Natural killer cell (primary cell): Measurements from ENCODE around the gene PAK3. TPM values are rescaled to one million over a fixed set of nuclear protein-coding genes. Genes with fewer than 3 reads are reported as not detected.

Source experiments
- ATAC-seq, 3 donors: fragments of 150-1000 bp in 2 of 3; fragments of 200-7000 bp in 1 of 3; cut with Tn5 transposase; 1 replicate in 1 of 3; 2 replicates in 2 of 3; pipeline ENCODE4 v1.10.0; 2021; ENCODE audit warnings: mild to moderate bottlenecking in 2 of 3, moderate library complexity in 2 of 3
- DNase-seq, 2 donors: peaks; one replicate each; pipeline versions ENCODE4 v3.0.0 to v3.0.0-alpha.2; 2013 to 2021; ENCODE audit warnings: mixed read lengths in 1 of 2
- H3K27ac ChIP-seq: one replicate; pipeline ENCODE4 v1.5.1; 2013; ENCODE audit warnings: mild to moderate bottlenecking, low read length
- H3K27me3 ChIP-seq: one replicate; pipeline ENCODE4 v1.6.1; 2013; ENCODE audit warnings: low read length; ENCODE audit not compliant: control insufficient read depth, insufficient read depth
- H3K36me3 ChIP-seq: one replicate; pipeline ENCODE4 v1.6.1; 2013; ENCODE audit warnings: low read length; ENCODE audit not compliant: control insufficient read depth, insufficient read depth
- H3K4me1 ChIP-seq: one replicate; pipeline ENCODE4 v1.6.1; 2013; ENCODE audit warnings: low read length; ENCODE audit not compliant: control insufficient read depth, insufficient read depth
- H3K4me3 ChIP-seq: one replicate; pipeline ENCODE4 v1.5.1; 2013; ENCODE audit warnings: low read length
- H3K9me3 ChIP-seq: one replicate; pipeline ENCODE4 v1.6.1; 2013; ENCODE audit warnings: low read length; ENCODE audit not compliant: control insufficient read depth, insufficient read depth
- H3K27ac Mint-ChIP-seq, 2 donors: one replicate each; pipeline ENCODE4 v1.8.0; 2022; ENCODE audit warnings: mild to moderate bottlenecking in 2 of 2, mixed read lengths in 2 of 2, moderate library complexity in 1 of 2
- H3K27me3 Mint-ChIP-seq, 2 donors: one replicate each; pipeline ENCODE4 v1.8.0; 2022; ENCODE audit warnings: low read depth in 2 of 2, mixed read lengths in 2 of 2
- H3K36me3 Mint-ChIP-seq: one replicate; pipeline ENCODE4 v1.8.0; 2022; ENCODE audit warnings: mixed read lengths
- H3K4me1 Mint-ChIP-seq, 2 donors: one replicate each; pipeline ENCODE4 v1.8.0; 2022; ENCODE audit warnings: mixed read lengths in 2 of 2
- H3K4me3 Mint-ChIP-seq: one replicate; pipeline ENCODE4 v1.8.0; 2022; ENCODE audit warnings: mild to moderate bottlenecking, moderate library complexity, mixed read lengths
- H3K9me3 Mint-ChIP-seq, 2 donors: one replicate each; pipeline ENCODE4 v1.8.0; 2022; ENCODE audit warnings: mixed read lengths in 2 of 2
- WGBS: methylation state at CpG from one replicate; pipeline ENCODE4 v1.1.7; 2013; ENCODE audit warnings: missing lambda C conversion rate; ENCODE audit not compliant: insufficient coverage; 5-methylcytosine and 5-hydroxymethylcytosine counted together
- intact Hi-C: fragments of 100-400 bp; cut with micrococcal nuclease; formaldehyde crosslinking; loops from one replicate; pipeline ENCODE4 v1.14.2; 2022
- total RNA-seq, 4 donors: library from RNA; stranded (reverse); fragments of 120-200 nt in 1 of 4; gene quantifications; one replicate each; pipeline versions ENCODE4 v1.2.3 to v1.2.4, GENCODE V29; 2013 to 2022
- TF ChIP-seq, protein P1 (sequence below): fragments of 200-600 bp; IDR thresholded peaks from one replicate; pipeline ENCODE4 v1.8.0; 2022; ENCODE audit warnings: antibody characterized with exemption

Gene PAK3
- total RNA-seq, 3 donors from 2014 or later (not counting 1 experiment from before 2014, with no cell fraction given) = not detected

DNA sequence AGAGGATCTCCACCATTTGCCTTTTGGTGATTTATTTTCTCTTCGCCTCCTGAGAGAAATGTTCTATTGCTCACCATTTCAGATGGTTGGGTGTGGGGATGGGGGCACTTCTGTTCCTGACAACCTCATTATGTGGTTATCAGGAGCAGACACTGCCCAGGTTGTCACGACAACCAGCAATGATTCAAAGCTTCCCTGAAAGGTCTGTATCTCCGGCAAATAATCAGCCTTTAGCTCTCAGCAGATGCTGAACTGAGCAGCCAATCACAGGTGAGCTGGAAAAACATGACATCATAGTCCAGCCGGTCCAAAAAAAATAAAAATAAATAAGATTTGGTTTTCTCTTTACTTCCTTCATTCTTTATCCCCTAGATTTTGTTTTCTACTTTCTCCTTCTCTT is 5.5 kb upstream of the PAK3 start:
- no peaks in the 10 kb centered on the region for H3K27me3 ChIP-seq
- Mint-ChIP-seq H3K9me3 (peaks cover 0 to 3% of the 10 kb centered on the region in 2 donors), H3K27ac (no peak overlapping the region), H3K4me3 (no peak overlapping the region), H3K36me3 (no peaks in the 10 kb centered on the region), H3K4me1 (peaks cover under 1% of the 10 kb centered on the region in 2 donors), H3K27me3 (peaks cover 6 to 43% of the 10 kb centered on the region in 2 donors)
- no peaks in the 10 kb centered on the region for H3K36me3 ChIP-seq
- no peak for DNase-seq
- H3K9me3 ChIP-seq = no peaks in the 10 kb centered on the region
- no peaks in the 10 kb centered on the region for H3K4me1 ChIP-seq
- TF ChIP-seq, protein P1, sequence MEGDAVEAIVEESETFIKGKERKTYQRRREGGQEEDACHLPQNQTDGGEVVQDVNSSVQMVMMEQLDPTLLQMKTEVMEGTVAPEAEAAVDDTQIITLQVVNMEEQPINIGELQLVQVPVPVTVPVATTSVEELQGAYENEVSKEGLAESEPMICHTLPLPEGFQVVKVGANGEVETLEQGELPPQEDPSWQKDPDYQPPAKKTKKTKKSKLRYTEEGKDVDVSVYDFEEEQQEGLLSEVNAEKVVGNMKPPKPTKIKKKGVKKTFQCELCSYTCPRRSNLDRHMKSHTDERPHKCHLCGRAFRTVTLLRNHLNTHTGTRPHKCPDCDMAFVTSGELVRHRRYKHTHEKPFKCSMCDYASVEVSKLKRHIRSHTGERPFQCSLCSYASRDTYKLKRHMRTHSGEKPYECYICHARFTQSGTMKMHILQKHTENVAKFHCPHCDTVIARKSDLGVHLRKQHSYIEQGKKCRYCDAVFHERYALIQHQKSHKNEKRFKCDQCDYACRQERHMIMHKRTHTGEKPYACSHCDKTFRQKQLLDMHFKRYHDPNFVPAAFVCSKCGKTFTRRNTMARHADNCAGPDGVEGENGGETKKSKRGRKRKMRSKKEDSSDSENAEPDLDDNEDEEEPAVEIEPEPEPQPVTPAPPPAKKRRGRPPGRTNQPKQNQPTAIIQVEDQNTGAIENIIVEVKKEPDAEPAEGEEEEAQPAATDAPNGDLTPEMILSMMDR = no peak
- WGBS = 81% methylated on average over 3 of the region's 4 CpGs
- intact Hi-C loops = no loop called here
- no peak for ATAC-seq
- H3K4me3 ChIP-seq = no peak overlapping the region
- H3K27ac ChIP-seq = no peak overlapping the region

DNA sequence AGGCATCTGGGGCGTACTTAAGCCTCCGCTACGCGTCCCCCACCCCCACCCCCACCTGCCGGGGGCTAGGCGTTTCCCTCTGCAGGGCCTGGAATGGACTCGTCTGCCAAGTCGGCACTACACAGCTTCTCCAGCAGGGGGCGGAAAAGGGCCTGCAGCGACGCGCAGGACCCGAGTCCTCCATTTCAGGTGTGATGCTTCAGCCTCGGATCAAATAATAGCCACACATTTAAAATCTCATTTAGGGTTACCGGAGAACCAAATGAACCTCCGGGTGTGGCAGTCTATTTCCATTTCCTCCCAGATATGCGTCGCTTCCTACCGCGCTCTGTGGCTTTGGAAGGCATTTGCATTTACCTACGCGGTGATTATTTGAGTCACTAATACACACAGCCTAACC is 2.9 kb downstream of the PAK3 start:
- Histone ChIP-seq H3K4me3 (no peak overlapping the region), H3K36me3 (no peaks in the 10 kb centered on the region), H3K4me1 (peaks cover 19% of the 10 kb centered on the region), H3K27ac (no peak overlapping the region), H3K9me3 (no peaks in the 10 kb centered on the region), H3K27me3 (peaks cover 4% of the 10 kb centered on the region)
- Mint-ChIP-seq H3K27me3 (peaks cover 14 to 25% of the 10 kb centered on the region in 2 donors), H3K36me3 (no peaks in the 10 kb centered on the region), H3K9me3 (no peaks in the 10 kb centered on the region), H3K4me3 (no peak overlapping the region), H3K27ac (no peak overlapping the region), H3K4me1 (peaks cover 6 to 13% of the 10 kb centered on the region in 2 donors)
- intact Hi-C loops = no loop called here
- 3% methylated on average over 9 of the region's 22 CpGs for WGBS
- DNase-seq = peak; percentile 16 to 78
- peak; percentile 47 to 73 (median 68) for ATAC-seq
- TF ChIP-seq, protein P1 = peak; percentile 41

DNA sequence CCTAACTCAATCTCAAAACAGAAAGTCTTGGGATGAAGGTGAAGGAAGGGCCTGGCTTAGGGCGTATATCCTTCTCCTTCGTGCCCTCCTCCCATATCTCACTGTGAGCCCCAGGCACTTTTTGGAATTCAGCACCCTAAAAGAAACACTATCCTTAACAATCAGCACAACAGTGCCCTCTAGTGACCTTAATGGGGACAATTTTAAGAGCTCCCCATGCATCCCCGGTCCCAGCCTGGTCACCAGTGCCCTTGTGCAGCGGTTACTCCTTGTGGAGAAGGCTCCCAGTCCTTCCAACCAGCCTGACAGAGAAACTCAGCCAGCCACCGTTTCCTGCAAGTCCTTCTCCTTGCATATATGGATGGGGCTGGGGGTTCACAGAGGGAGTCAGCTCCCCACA is 4.2 kb downstream of the PAK3 start:
- Histone ChIP-seq H3K4me1 (peaks cover 19% of the 10 kb centered on the region), H3K9me3 (no peaks in the 10 kb centered on the region), H3K36me3 (no peaks in the 10 kb centered on the region), H3K27me3 (peaks cover 4% of the 10 kb centered on the region), H3K4me3 (no peak overlapping the region), H3K27ac (no peak overlapping the region)
- peaks cover 14 to 21% of the 10 kb centered on the region in 2 donors for H3K27me3 Mint-ChIP-seq
- no peaks in the 10 kb centered on the region for H3K36me3 Mint-ChIP-seq
- ATAC-seq (peak in 1 of 3 donors; percentile 59), DNase-seq (peak in 1 of 2 donors; percentile 69)
- TF ChIP-seq, protein P1 = peak; percentile 18
- H3K4me1 Mint-ChIP-seq = peaks cover 6 to 13% of the 10 kb centered on the region in 2 donors
- WGBS = 0% methylated on average over 2 of the region's 5 CpGs
- no peak overlapping the region for H3K27ac Mint-ChIP-seq
- intact Hi-C loops = no loop called here
- H3K4me3 Mint-ChIP-seq = no peak overlapping the region
- H3K9me3 Mint-ChIP-seq = no peaks in the 10 kb centered on the region

DNA sequence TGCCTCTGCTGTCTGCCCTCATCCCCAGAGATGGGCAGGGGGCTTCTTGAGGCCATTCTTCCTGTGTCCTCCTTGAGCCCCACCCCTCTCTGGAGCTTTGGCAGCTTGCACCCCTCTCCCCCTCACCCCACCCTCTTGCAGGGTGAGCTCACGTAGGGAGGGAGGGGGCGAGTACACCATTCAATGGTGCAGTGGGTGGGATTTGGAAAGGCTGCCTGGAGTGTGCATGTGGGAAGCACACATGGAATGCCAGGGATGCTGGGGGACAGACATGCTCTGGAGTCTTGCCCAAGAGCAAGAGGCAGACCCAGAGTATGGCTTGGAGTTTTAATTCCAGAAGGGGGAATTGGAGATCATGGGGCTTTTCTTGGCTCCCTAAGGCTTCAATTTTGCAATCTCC is 5.6 kb downstream of the PAK3 start:
- 100% methylated on average over 1 of the region's 2 CpGs for WGBS
- ATAC-seq = no peak
- Histone ChIP-seq H3K27ac (no peak overlapping the region), H3K4me1 (peaks cover 9% of the 10 kb centered on the region), H3K36me3 (no peaks in the 10 kb centered on the region), H3K27me3 (no peaks in the 10 kb centered on the region), H3K9me3 (no peaks in the 10 kb centered on the region), H3K4me3 (no peak overlapping the region)
- H3K4me1 Mint-ChIP-seq = peaks cover 0 to 7% of the 10 kb centered on the region in 2 donors
- no peaks in the 10 kb centered on the region for H3K36me3 Mint-ChIP-seq
- no peak for DNase-seq
- no peaks in the 10 kb centered on the region for H3K9me3 Mint-ChIP-seq
- H3K27me3 Mint-ChIP-seq = peaks cover 7 to 12% of the 10 kb centered on the region in 2 donors
- no peak overlapping the region for H3K4me3 Mint-ChIP-seq
- H3K27ac Mint-ChIP-seq = no peak overlapping the region
- intact Hi-C loops = no loop called here
- TF ChIP-seq, protein P1 = no peak
